Measurements from ENCODE around the gene STMN3.
"Not testable (repeated sequence)": the region's sequence is repeated elsewhere in the genome, so short reads cannot be mapped to it uniquely, and the experiment has no call there.

- not testable (repeated sequence) for TF ChIP-seq CTCF, POLR2A (IDR thresholded peaks at IDR 0.05)
Measured at GRCh38 chr20:63601679-63602078, 51.5 kb downstream of the STMN3 start.

All from lower leg skin (tissue), 3 donors.